COLO668 (cell line): Measurements from ENCODE around the gene GRIN1.

Experiments used
- DNase-seq: peaks from one replicate; lab custom pipeline; 2025; ENCODE audit not compliant: unreplicated experiment; lab: John Stamatoyannopoulos, UW

GRIN1 gene

DNA sequence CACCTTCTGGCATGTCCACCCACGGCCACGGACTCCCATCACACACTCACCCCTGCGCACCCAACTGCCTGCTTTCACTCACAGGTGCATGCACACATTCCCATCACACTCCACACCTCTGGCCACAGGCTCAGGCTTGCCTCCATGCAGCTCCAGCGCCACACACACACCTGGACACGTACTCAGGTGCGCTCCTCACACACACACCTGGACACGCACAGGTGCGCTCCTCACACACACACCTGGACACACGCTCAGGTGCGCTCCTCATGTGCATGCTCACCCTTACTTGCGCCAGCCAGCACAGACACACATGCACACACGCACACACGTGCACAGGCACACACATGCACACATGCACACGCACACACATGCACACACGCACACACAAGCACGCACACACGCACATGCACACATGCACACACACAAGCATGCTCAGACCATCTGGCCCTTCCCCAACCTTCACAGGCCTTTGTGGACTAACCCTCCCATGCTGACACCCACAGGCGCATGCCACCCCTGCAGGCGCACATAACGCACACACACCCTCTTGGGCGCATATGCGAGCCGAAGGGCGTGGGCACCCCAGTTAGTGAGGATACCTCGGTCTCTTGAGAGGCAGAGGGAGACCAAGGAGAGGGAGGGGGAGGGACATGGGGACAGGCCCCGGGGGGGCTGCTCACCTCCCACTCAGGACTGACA is 8.3 kb downstream of the GRIN1 start:
- peak; percentile 32 for DNase-seq

DNA sequence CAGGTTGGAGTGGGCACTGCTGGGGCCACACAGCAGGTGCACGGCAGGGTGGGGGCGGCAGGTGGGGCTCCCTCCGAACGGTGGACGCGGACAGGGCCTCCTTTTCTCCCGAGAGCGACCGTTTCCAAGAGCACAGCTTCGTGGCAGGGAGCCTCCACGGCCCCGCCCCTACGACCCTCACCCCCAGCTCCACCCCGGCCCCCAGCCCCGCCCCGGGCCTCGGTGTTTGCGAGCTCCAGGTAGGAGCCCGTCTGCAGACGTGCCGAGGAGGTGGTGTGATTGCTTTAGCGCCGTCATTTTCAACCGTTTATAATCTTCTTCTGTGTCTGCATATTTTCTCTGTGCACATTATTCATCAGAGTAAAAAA is 8.8 kb downstream of the GRIN1 start:
- no peak for DNase-seq

DNA sequence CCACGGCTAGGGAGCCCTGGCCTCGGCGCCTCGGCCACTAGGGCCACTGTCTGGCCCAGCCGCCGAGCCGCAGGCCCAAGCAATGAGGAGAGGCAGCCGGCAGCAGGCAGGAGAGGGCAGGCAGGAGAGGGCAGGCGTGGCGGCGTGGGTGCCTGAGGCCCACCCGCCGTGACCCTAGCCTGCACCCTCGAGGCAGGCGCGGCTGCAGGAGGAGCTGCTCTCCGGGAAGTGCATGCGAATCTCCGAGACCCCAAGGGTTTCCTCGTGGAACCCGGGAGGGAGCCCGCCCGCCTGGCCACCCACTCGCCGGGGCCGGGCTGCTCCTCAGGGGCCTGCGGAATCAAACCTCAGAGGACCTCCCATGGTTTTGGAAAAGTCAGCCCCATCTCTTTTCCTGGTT is 9.3 kb downstream of the GRIN1 start:
- no peak for DNase-seq

DNA sequence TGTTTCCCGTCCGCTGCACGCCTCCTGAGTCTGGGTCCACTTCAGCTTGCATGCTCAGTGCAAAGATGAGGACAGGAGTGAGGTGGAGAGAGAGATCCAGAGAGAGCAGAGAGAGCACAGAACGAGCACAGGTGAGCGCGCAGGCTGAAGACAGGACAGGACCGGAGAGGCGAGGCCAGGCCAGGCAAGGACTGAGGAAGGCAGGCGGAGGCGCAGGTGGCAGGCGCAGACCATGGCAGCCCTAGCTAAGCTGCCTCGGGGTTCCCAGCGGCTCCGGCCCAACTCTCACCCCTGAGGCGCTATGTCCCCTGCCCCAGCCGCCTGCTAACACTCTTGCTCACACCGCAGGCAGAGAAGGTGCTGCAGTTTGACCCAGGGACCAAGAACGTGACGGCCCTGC is 9.7 kb downstream of the GRIN1 start:
- no peak for DNase-seq

DNA sequence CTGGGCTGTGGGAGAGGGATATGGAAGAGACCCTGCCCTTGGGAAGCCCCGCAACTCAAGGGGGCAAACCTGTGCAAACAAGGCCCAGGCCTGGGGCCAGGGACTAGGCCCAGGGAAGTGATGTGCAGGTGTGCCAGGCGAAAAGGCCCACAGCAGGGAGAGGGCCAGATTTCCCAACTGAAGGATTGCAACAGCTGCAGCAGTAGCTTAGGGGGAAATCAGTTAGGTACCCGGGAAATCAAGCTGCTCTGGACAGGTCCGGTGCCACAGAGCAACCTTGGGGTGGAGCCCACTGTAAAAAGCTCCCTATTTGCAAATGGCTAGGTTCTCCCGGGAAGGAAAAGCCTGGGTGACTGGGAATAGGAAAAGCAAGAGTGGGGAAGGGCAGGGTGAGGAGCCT is 10.4 kb downstream of the GRIN1 start:
- no peak for DNase-seq

DNA sequence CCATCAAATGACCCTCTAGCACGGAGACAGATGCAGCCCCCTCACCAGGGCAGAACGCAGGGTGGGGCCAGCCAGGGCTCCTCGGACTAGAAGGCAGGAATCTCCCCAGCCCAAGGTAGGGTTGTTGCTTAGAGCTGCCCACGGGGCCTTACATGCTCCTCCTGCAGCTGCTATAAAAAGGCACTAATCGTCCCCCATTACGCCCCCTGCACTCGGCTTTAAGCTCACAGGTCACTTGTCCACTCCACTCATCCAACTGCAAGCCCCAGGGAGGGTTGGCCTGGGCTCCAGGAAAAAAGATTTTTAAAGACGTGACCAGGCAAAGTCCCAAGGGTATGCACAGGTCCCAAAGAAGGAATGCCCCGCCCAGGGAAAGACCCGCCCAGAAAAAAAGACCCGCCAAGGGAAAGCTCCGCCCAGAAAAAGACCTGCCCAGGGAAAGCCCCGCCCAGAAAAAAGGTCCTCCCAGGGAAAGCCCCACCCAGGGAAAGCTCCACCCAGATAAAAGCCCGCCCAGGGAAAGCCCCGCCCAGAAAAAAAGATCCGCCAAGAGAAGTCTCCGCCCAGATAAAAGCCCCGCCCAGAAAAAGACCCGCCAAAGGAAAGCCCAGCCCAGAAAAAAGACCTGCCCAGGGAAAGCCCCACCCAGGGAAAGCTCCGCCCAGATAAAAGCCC is 11.1 kb downstream of the GRIN1 start:
- peak; percentile 81 for DNase-seq

DNA sequence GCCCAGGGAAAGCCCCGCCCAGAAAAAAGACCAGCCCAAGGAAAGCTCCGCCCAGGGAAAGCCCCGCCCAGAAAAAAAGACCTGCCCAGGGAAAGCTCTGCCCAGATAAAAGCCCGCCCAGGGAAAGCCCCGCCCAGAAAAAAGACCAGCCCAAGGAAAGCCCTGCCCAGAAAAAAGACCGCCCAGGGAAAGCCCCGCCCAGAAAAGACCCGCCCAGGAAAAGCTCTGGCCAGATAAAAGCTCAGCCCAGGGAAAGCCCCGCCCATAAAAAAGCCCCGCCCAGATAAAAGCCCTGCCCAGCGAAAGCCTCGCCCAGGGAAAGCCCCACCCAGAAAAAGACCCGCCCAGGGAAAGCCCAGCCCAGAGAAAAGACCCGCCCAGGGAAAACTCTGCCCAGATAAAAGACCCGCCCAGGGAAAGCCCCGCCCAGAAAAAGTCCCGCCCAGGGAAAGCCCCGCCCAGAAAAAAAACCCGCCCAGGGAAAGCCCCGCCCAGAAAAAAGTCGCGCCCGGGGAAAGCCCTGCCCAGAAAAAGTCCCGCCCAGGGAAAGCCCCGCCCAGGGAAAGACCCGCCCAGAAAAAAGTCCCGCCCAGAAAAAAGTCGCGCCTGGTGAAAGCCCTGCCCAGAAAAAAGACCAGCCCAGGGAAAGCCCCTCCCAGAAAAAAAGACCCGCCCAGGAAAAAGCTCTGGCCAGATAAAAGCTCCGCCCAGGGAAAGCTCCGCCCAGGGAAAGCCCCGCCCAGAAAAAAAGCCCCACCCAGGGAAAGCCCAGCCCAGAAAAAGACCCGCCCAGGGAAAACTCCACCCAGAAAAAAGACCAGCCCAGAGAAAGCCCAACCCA is 11.9 kb downstream of the GRIN1 start:
- peak; percentile 82 for DNase-seq

DNA sequence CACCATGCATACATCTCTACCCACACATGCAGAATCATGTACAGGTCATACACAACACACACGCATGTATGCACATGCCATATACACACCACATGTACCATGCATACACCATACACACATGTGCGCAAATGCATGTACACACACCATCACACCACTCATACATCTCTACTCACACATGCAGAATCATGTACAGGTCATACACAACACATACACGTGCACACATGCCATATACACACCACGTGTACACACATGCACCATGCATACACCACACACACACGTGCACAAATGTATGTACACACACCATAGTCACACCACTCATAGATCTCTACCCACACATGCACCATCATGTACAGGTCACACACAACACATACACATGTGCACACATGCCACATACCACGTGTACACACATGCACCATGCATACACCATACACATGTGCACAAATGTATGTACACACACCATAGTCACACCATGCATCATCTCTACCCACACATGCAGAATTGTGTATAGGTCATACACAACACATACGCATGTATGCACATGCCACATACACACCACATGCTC is 14.0 kb downstream of the GRIN1 start:
- no peak for DNase-seq

DNA sequence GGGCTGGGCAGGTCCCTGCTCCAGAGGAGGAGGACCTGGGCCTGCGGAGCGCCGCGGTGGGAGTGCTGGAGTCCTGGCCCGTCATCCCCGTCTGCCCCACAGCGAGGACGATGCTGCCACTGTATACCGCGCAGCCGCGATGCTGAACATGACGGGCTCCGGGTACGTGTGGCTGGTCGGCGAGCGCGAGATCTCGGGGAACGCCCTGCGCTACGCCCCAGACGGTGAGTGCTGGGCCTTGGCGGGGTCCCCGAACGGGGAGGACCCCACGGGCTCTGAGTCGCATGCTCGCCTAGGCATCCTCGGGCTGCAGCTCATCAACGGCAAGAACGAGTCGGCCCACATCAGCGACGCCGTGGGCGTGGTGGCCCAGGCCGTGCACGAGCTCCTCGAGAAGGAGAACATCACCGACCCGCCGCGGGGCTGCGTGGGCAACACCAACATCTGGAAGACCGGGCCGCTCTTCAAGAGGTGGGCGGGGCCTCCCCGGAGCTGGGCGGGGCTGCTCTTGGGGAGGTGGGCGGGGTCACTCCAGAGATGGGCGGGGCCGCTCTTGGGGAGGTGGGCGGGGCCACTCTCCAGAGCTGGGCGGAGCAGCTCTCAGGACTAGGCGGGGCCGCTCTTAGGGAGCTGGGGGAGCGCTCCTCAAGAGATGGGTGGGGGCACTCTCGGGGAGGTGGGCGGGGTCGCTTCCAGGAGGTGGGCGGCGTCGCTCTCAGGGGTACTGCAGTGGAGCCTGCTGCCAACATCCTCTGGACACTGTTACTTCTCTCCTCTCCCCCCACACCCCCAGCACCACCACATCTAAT is 17.8 kb downstream of the GRIN1 start:
- peak; percentile 52 for DNase-seq

DNA sequence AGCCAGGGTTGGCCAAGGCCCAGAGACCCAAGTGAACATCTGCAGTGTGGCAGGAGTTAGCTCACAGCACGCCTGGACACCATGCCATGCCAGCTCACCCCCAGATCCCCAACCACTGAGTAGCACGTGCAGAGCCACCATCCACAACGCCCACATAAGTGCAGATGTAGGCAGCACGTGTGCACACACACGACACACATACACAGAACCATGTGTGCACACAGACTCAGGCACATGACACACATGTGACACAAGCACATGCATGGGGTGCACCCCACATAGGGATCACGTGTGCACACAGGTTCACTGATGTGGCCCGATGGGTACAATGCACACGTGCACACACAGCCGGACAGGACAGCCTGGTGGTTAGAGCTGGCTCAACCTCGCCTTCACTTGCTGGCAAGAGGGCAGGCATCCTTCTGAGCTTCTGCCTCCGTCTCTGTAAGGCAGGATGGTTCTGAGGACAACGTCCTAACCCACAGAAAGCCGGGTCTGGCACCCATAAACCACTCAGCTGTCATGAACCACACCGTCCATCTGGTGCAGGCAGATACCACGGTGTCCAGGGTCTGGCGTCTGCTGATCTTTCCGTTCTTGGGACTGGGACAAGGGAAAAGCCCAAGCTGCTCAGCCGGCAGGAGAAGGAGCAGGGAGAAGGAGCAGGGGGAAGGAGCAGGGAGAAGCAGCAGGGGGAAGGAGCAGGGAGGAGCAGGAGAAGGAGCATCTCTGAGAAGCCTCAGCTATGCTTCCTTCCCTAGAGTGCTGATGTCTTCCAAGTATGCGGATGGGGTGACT is 18.9 kb downstream of the GRIN1 start:
- DNase-seq: no peak

DNA sequence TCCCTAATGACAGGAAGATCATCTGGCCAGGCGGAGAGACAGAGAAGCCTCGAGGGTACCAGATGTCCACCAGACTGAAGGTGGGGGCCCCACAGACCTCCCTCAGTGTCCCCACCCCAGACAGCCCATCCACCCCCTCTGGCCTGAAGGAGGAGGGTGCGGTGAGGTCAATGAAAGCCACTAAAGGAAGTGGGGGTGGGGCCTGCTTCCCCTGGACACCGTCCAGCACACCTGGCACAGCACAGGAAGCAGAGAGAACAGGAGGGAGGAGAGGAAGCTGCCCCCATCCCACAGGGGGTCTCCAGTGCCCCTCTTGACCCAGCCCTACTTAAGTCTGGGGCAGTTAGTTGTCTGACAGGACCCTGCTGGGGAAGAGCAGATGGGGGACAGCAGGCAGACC is 19.7 kb downstream of the GRIN1 start:
- DNase-seq: peak; percentile 41

DNA sequence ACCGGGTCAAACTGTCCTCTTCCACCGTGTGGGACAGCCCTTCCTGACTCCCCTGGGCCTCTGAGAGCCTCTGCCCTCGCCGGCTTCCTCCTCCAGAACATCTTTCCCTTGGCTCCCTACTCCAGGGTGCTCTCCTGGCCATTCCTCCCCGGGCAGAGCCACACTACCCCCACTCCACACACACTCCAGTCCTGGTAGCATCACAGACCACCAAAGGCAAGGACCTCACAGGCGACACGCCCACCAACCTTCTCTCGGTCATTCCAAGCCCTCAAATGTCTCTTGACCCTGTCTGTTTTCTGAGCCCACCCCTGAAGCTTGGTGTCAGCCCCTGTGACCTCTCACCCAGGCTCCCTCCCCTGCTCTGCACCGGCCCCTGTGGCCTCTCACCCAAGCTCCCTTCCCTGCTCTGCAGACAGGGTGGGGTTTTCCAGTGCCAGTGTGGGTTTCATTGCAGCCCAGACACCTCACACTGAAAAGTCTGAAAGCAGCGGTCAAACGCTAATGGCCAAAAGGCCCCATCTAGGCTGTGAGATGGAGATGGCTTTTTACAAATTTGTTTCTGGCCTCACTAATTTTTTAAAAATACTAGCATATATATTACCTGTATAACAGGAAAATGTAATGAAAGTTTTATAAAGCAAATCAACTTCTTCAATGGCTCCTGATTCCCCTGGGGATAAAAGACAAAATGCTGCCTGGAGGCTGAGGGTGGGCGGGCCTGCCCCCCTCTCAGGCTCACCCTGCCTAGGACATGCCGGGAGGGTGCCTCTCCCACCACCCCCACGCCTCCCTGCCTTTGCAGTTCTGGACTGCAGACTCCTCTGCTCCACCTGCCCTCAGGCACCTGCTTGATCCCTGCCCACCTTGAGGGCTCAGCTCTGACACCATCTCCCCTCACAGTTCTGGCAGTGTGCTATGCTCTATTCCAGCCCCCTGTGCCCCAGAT is 20.4 kb downstream of the GRIN1 start:
- no peak for DNase-seq

DNA sequence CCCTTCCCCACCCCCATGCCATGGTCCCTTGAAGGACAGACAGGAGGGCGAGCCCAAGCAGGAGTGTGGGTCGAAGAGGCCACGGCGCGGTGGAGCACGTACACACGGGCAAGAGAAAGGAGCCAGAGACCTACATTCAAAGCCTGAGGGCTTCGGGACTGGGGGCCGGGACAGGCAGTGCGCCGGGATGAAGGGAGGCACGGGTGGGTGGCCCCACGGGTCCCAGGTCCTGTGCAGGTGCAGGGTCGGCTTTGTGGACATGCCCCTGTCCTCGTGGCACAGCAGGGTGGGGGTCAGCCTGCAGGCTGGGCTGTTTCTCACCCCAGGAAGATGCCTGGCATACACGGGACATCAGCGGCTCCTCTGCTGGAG is 21.1 kb downstream of the GRIN1 start:
- DNase-seq: no peak

DNA sequence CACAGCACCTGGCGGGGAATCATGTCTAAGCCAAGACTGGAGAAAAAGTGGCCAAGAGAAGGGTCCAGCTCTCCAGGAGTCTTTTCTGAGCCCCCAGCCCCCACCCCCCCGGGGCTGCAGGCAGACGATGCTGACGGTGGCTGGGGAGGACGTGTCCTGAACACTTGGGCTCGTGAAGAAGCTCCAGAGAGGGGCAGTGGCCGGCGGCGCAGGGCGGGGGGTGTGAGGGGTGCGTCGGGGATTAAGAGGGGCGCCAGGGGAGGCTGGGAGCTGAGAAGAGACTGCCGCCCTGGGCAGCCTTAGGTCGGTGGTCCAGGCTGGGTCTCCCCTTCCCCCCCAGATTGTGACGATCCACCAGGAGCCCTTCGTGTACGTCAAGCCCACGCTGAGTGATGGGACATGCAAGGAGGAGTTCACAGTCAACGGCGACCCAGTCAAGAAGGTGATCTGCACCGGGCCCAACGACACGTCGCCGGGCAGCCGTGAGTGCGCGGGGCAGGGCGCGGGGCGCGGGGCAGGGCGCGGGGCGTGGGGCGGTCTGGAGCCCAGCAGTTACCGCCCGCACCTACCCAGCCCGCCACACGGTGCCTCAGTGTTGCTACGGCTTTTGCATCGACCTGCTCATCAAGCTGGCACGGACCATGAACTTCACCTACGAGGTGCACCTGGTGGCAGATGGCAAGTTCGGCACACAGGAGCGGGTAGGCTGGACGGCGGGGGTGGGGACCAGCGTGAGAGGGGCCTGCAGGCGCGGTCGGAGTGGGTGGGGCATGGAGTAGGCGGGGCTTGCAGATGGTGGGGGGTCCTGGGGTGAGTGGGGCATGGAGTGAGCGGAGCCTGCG is 22.0 kb downstream of the GRIN1 start:
- peak; percentile 83 for DNase-seq

DNA sequence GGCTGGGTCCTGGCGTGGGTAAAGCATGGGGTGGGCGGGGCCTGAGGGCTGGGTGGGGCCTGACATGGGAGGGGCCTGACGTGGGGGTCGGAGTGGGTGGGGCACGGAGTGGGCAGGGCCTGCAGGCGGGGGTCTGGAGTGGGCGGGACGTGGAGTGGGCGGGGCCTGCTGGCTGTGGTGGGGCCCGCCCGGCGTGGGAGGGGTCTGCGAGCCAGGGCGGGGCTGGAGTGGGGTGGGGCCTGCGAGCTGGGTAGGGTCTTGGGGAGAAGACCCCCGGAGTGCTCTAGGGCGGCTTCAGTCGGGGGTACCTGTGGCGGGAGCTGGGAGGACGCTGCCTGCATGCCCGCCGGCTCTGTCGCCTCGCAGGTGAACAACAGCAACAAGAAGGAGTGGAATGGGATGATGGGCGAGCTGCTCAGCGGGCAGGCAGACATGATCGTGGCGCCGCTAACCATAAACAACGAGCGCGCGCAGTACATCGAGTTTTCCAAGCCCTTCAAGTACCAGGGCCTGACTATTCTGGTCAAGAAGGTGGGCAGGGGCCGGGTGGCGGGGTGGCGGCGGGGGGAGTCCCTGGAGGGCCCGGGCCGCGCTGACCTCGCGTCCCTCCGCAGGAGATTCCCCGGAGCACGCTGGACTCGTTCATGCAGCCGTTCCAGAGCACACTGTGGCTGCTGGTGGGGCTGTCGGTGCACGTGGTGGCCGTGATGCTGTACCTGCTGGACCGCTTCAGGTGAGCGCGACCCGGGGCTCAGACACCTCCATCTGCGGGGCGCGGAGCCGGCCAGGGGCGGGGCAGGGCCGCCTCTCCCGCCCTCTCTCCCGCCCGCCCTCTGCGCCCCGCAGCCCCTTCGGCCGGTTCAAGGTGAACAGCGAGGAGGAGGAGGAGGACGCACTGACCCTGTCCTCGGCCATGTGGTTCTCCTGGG is 22.9 kb downstream of the GRIN1 start:
- peak; percentile 60 for DNase-seq

DNA sequence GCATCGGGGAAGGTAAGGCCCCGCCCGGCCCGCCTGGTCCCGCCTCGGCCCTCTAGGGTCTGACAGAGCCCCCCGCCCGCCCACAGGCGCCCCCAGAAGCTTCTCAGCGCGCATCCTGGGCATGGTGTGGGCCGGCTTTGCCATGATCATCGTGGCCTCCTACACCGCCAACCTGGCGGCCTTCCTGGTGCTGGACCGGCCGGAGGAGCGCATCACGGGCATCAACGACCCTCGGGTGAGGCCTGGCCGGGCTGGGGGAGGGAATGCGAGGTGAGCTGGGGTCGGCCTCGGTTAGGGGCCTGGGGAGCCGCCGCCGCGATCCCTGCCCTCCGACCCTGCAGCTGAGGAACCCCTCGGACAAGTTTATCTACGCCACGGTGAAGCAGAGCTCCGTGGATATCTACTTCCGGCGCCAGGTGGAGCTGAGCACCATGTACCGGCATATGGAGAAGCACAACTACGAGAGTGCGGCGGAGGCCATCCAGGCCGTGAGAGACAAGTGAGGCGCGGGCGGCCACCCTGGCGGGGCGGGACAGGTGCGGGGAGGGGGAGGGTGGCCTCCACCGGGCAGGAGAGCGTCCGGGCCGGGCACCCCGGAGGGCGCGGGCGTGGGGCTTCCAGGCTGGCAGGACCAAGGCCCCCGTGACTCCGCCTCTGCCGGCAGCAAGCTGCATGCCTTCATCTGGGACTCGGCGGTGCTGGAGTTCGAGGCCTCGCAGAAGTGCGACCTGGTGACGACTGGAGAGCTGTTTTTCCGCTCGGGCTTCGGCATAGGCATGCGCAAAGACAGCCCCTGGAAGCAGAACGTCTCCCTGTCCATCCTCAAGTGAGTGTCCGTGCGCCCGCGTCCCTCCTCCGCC is 23.8 kb downstream of the GRIN1 start:
- peak; percentile 71 for DNase-seq
